GM18867 (cell line): ENCODE results near the gene TMEM53.

Experiments used
- ATAC-seq: cut with Tn5 transposase; IDR thresholded peaks from one replicate; pipeline ENCODE4 v1.9.1; 2021; ENCODE audit warnings: mild to moderate bottlenecking, moderate library complexity; ENCODE audit not compliant: unreplicated experiment

The TMEM53 gene

DNA sequence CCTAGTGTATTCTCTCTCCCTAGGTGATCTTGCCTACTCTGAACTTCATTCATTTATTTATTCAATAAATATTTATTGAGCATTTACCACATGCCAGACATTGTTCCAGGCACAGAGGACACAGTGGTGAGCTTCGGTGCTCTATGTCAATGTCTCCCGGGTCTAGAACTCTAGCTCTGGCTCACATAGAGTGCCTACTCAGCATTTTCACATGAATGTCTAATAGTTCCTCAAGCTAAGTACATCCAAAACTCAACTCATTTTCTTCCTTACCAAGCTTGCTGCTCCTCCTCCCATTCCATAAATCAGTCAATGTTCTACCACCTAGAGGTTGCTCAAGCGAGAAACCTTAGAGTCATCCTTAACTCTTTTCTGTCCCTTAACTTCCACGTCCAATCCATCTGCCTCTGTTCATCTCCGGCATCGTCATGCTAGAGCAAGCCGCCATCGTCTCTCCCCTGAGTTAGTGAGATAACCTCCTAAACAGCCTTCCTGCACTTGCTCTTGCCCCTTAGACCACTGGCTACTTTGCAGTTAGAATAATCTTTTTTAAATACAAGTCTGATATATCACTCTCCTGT lies 67.5 kb downstream of the TMEM53 start:
- ATAC-seq = no peak

DNA sequence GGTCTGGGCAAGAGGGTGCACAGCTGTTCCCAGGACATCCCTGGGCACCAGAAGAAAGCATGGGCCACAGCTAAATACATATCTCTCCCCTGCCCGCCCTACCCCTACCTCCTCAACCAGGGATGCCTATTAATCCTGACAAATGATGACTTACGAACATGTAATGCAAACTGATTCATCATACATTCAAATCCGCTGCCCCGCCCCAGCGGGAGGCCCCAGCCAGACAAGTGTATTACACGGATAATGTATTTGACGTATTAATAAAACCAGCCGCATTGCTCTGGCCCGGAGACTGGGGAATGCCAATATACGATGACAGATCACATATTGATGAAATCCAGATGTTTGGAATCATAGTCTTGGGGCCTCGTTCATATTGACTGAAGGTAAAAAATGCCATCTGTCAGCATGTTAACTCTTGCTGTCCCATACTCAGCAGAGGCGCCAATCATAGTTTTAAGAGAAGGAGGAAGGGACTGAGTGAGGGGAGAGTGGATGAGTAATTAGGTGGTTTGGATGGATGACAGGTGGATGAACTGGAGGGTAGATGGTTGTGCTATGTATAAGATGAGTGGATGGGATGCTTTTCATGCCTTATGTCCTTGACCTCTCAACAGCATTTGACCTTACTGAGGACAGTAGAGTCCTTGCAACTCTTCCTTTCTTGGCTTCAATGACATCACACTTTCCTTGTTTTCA lies 68.2 kb downstream of the TMEM53 start:
- ATAC-seq = no peak

DNA sequence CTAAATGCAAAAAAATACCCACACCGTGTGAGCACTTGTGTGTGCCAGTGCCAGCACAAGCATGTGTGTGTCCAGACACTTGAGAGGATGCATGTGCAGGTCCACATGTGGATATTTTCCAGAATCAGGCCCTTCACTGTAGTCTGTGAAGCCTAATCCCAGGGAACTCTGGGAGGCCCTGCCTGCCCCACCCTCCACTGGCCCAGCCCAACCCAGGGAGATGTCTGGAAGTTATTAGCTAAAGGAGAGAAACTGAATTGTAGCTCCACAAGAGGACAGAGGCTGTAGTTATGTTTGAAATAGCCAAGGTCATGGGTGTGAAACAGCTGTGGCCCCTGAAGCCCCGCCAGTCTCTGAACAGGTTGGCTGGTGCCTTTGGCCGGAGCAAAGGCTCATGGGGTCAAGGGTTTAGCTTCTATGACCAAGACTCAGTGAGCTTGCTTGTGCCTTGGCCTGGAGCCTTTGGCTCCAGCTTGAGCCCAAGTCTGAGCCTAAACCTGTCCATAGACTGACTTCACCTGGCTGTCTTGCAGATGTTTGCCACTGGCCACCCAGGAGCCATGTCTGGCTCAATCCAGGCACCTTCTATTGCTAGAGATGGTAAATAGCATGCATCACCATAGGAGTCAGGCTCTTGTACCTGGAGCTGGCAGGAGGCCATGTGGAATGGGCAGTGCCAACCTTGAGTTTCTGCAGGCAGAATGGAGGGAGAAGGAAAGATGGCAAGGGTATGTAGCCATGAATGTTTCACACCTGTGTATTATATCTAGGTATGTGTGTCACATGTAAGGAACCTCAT lies 69.9 kb downstream of the TMEM53 start:
- ATAC-seq = no peak

DNA sequence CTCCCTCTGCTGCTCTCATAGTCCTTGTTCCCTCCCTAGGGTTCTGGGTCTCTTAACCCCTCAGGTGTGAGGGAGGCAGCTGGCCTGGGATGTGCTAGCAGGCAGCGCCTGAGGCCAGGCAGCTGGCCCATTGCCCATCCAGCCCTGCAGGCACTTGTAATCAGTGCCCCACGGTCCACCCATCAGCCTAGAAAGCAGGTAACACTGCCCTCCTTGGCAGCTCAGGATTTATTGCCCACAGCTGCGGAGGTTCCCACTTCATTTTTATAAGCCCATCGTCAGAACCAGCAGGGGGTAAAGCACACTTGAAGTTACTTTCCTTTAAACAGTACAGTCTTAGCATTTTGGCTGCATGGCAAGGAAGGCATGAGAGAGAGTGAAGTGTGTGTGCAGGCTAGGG lies 70.6 kb downstream of the TMEM53 start:
- no peak for ATAC-seq
